K562 (cell line): ENCODE data around the gene PTPRT. TPM values are rescaled to one million over a fixed set of nuclear protein-coding genes. Genes with fewer than 3 reads are reported as not detected.

ENCODE experiments used
- ATF6 ChIP-seq: sonication (generic); formaldehyde crosslinking; IDR thresholded peaks from 2 replicates; pipeline ENCODE4 v1.4.0; 2020; ENCODE audit warnings: mild to moderate bottlenecking, missing genetic modification reagents
- CBFA2T2 ChIP-seq: fragments of 450-650 bp; conservative IDR thresholded peaks from 2 replicates; pipeline ENCODE4 v1.6.1; 2017; ENCODE audit warnings: mild to moderate bottlenecking
- CBFA2T3 ChIP-seq: fragments of 450-650 bp; IDR thresholded peaks from 2 replicates; pipeline ENCODE4 v1.6.1; 2017
- FOS ChIP-seq: IDR thresholded peaks from 3 replicates; pipeline ENCODE4 v1.6.1; 2011; ENCODE audit not compliant: insufficient read length; ENCODE audit errors: extremely low read depth
- GABPB1 ChIP-seq: sonication (generic); formaldehyde crosslinking; IDR thresholded peaks from 2 replicates; pipeline ENCODE4 v1.8.0; 2022; ENCODE audit warnings: mild to moderate bottlenecking, missing genetic modification reagents
- HCFC1 ChIP-seq: IDR thresholded peaks from 2 replicates; pipeline ENCODE4 v1.6.1; 2012; ENCODE audit warnings: low read depth, low read length, improper control_type of control experiment
- HNRNPLL ChIP-seq: fragments of 200-400 bp; formaldehyde crosslinking; IDR thresholded peaks from 2 replicates; pipeline ENCODE4 v1.6.1; 2017; ENCODE audit warnings: low read length, low read depth, mild to moderate bottlenecking; ENCODE audit not compliant: poor library complexity, severe bottlenecking
- IRF1 ChIP-seq: sonication (generic); formaldehyde crosslinking; IDR thresholded peaks from 2 replicates; pipeline ENCODE4 v1.8.0; 2022; ENCODE audit warnings: missing genetic modification reagents, mild to moderate bottlenecking, borderline replicate concordance
- KAT7 ChIP-seq: sonication (generic); formaldehyde crosslinking; IDR thresholded peaks from 2 replicates; pipeline ENCODE4 v1.8.0; 2022; ENCODE audit warnings: missing genetic modification reagents, mild to moderate bottlenecking, borderline replicate concordance
- KDM1A ChIP-seq, 2 experiments: fragments of 450-650 bp; IDR thresholded peaks; 2 replicates each; pipeline ENCODE4 v1.6.1; 2016; ENCODE audit warnings: mild to moderate bottlenecking in 2 of 2
- KLF1 ChIP-seq: fragments of 450-650 bp; IDR thresholded peaks from 2 replicates; pipeline ENCODE4 v1.6.1; 2016; ENCODE audit warnings: missing genetic modification characterization, missing compliant biosample characterization
- POLR2A ChIP-seq: fragments of 450-650 bp; conservative IDR thresholded peaks from 2 replicates; pipeline ENCODE4 v1.6.1; 2016
- PRDM10 ChIP-seq: fragments of 450-650 bp; IDR thresholded peaks from 2 replicates; pipeline ENCODE4 v1.6.1; 2018; ENCODE audit not compliant: partially characterized antibody
- PTRF ChIP-seq: fragments of 450-650 bp; IDR thresholded peaks from 2 replicates; pipeline ENCODE4 v1.6.1; 2016; ENCODE audit warnings: mild to moderate bottlenecking, missing genetic modification characterization, missing compliant biosample characterization
- TAF1 ChIP-seq: IDR thresholded peaks from 2 replicates; pipeline ENCODE4 v1.6.1; 2011; ENCODE audit warnings: mild to moderate bottlenecking, low read length, moderate library complexity; ENCODE audit not compliant: insufficient read depth, control insufficient read depth, severe bottlenecking; ENCODE audit errors: extremely low read depth
- TARDBP ChIP-seq: fragments of 450-650 bp; IDR thresholded peaks from 2 replicates; pipeline ENCODE4 v1.6.1; 2016
- THRAP3 ChIP-seq: fragments of 450-650 bp; IDR thresholded peaks from 2 replicates; pipeline ENCODE4 v1.6.1; 2016; ENCODE audit warnings: mild to moderate bottlenecking, inconsistent platforms, borderline replicate concordance
- ZNF143 ChIP-seq: sonication (generic); formaldehyde crosslinking; IDR thresholded peaks from 2 replicates; pipeline ENCODE4 v1.9.0; 2022; ENCODE audit warnings: mild to moderate bottlenecking, missing genetic modification reagents
- ZNF232 ChIP-seq: sonication (generic); formaldehyde crosslinking; IDR thresholded peaks from 2 replicates; pipeline ENCODE4 v1.8.0; 2022; ENCODE audit warnings: mild to moderate bottlenecking, missing genetic modification reagents
- ZNF347 ChIP-seq: fragments of 450-650 bp; formaldehyde crosslinking; IDR thresholded peaks from 2 replicates; pipeline ENCODE4 v1.4.0; 2020; ENCODE audit warnings: low read depth, mild to moderate bottlenecking, moderate library complexity
- ZNF384 ChIP-seq: IDR thresholded peaks from 2 replicates; pipeline ENCODE4 v1.6.1; 2012; ENCODE audit warnings: low read depth, low read length, improper control_type of control experiment
- ZNF551 ChIP-seq: fragments of 250-450 bp; sonication (Bioruptor Pico); IDR thresholded peaks from 2 replicates; pipeline ENCODE4 v1.5.0; 2021; ENCODE audit warnings: mild to moderate bottlenecking, moderate library complexity
- ZNF655 ChIP-seq: fragments of 250-450 bp; sonication (Bioruptor Pico); IDR thresholded peaks from 2 replicates; pipeline ENCODE4 v1.5.0; 2021
- ZNF79 ChIP-seq: fragments of 250-450 bp; sonication (Bioruptor Pico); IDR thresholded peaks from 2 replicates; pipeline ENCODE4 v1.4.0; 2020; ENCODE audit warnings: low read depth, mild to moderate bottlenecking, moderate library complexity
- polyA plus RNA-seq, 8 experiments: library from polyadenylated mRNA; depleted of rRNA in 4 of 8; stranded (reverse) in 5 of 8; unstranded in 3 of 8; fragments of >200 nt; fragmentation: Nextera tagmentation in 2 of 8; fragmentation: Illumina TruSeq in 1 of 8; extraction: Ambion mirVana in 2 of 8; extraction: Trizol in 1 of 8; gene quantifications; 2 replicates each; pipeline versions ENCODE4 v1.2.1 to v1.2.3, GENCODE V29; 2011 to 2014; ENCODE audit warnings: inconsistent platforms in 1 of 8, missing spikeins in 1 of 8
- total RNA-seq, 7 experiments: library from RNA; depleted of rRNA in 6 of 7; stranded (reverse); fragments of >200 nt in 6 of 7; fragmentation: Illumina TruSeq in 2 of 7; extraction: Trizol in 2 of 7; gene quantifications; 2 replicates each; pipeline versions ENCODE4 v1.2.1 to v1.2.3, GENCODE V29; 2011 to 2021; ENCODE audit warnings: low replicate concordance in 1 of 7

Gene PTPRT
- total and polyA plus RNA-seq, 9 of the 15 experiments (the other 6 are each of a cell fraction or from before 2014, with no cell fraction given) = not detected

- TF ChIP-seq HCFC1 (peak; percentile 84), TARDBP (no peak), FOS (peak; percentile 17), HNRNPLL (no peak), KDM1A (IDR thresholded peaks at IDR 0.05) (no peak), ZNF143 (peak; percentile 74), CBFA2T2 (peak; percentile 56), ZNF551 (CRISPR knock-in tag) (no peak), PRDM10 (no peak), KLF1 (tag) (no peak), ZNF347 (CRISPR knock-in tag) (no peak), GABPB1 (CRISPR knock-in tag) (no peak), ATF6 (CRISPR knock-in tag) (no peak), ZNF79 (no peak), THRAP3 (no peak), ZNF655 (CRISPR knock-in tag) (no peak), POLR2A (no peak), ZNF384 (no peak), CBFA2T3 (no peak), ZNF232 (CRISPR knock-in tag) (no peak), PTRF (tag) (no peak), IRF1 (no peak), TAF1 (no peak), KAT7 (no peak)
Measured at GRCh38 chr20:43238833-43239232, 49.1 kb upstream of the PTPRT start (continued).
